ENCODE results near the gene CDCP2.

DNA sequence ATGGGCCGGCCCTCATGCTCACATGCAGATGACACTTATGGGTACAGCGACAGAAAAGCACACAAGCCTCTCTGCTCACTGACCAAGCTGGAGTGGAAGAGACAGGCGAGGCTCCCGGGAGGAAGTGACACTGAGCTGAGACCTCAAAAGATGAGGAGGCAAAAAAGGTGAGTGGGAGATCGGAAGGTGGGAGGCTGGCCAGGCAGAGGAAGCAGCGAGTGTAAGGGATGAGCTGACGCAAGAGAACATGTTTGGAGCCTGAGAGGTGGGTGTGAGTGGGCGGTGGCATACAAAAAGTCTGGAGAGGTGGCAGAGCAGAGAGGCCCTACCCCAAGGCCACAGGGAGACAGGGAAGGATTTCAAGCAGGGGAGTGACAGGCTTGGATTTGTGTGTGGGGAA lies 18.2 kb upstream of the CDCP2 start:
- TF ChIP-seq, protein P1, sequence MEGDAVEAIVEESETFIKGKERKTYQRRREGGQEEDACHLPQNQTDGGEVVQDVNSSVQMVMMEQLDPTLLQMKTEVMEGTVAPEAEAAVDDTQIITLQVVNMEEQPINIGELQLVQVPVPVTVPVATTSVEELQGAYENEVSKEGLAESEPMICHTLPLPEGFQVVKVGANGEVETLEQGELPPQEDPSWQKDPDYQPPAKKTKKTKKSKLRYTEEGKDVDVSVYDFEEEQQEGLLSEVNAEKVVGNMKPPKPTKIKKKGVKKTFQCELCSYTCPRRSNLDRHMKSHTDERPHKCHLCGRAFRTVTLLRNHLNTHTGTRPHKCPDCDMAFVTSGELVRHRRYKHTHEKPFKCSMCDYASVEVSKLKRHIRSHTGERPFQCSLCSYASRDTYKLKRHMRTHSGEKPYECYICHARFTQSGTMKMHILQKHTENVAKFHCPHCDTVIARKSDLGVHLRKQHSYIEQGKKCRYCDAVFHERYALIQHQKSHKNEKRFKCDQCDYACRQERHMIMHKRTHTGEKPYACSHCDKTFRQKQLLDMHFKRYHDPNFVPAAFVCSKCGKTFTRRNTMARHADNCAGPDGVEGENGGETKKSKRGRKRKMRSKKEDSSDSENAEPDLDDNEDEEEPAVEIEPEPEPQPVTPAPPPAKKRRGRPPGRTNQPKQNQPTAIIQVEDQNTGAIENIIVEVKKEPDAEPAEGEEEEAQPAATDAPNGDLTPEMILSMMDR (IDR thresholded peaks at IDR 0.05): no peak
- TF ChIP-seq POLR2A (IDR thresholded peaks at IDR 0.05): no peak

Data from prostate gland (tissue), 2 donors.